ENCODE measurements around the gene HIRA.

HIRA gene

GRCh38 chr22:19304547-19304946, 127.0 kb downstream of the HIRA start:
- DNase-seq: no peak

GRCh38 chr22:19303785-19304184, 127.7 kb downstream of the HIRA start:
- DNase-seq: no peak

- no peak for DNase-seq
Measured at GRCh38 chr22:19295733-19296132, 135.8 kb downstream of the HIRA start.

- peak; percentile 30 for DNase-seq
Measured at GRCh38 chr22:19292458-19293230, 138.9 kb downstream of the HIRA start.

GRCh38 chr22:19291580-19292457, 139.7 kb downstream of the HIRA start, which contains the start of gene CLTCL1:
Gene CLTCL1 (minus strand): TSS chr22:19291719. CDS start chr22:19291641, 78 bp downstream.
- DNase-seq: peak; percentile 47

- DNase-seq: no peak
Measured at GRCh38 chr22:19291218-19291579, 140.3 kb downstream of the HIRA start.

- no peak for DNase-seq
Measured at GRCh38 chr22:19290400-19291217, 140.9 kb downstream of the HIRA start.

GRCh38 chr22:19289475-19290161, 141.9 kb downstream of the HIRA start:
- DNase-seq: no peak

- no peak for DNase-seq
Measured at GRCh38 chr22:19287889-19288288, 143.6 kb downstream of the HIRA start.

- DNase-seq: peak; percentile 82
Measured at GRCh38 chr22:19287076-19287707, 144.3 kb downstream of the HIRA start.

GRCh38 chr22:19285831-19286230, 145.7 kb downstream of the HIRA start:
- DNase-seq: no peak
